Heart right ventricle (tissue), 16 donors: ENCODE measurements around the gene ITGA2. TPM values are rescaled to one million over a fixed set of nuclear protein-coding genes. Genes with fewer than 3 reads are reported as not detected.

Experiments used
- ATAC-seq, 8 donors: fragments of 200-7000 bp; cut with Tn5 transposase; one replicate each; pipeline ENCODE4 v1.9.1; 2020; ENCODE audit warnings: mild to moderate bottlenecking in 8 of 8, moderate library complexity in 8 of 8, moderate number of reproducible peaks in 1 of 8
- DNase-seq, 2 donors: peaks; one replicate each; pipeline ENCODE4 v3.0.0-alpha.2; 2020
- H3K27ac ChIP-seq, 10 donors: fragments of 200-600 bp; sonication (generic) in 2 of 10; one replicate each; pipeline versions ENCODE4 v1.5.0 to v1.8.0; 2020 to 2022; ENCODE audit warnings: mild to moderate bottlenecking in 3 of 10
- H3K27me3 ChIP-seq, 7 donors: fragments of 200-600 bp; one replicate each; pipeline ENCODE4 v1.8.0; 2021 to 2022; ENCODE audit warnings: mild to moderate bottlenecking in 2 of 7
- H3K36me3 ChIP-seq, 9 donors: fragments of 200-600 bp; sonication (generic) in 1 of 9; one replicate each; pipeline versions ENCODE4 v1.5.0 to v1.8.0; 2020 to 2022; ENCODE audit warnings: mild to moderate bottlenecking in 2 of 9
- H3K4me1 ChIP-seq, 9 donors: fragments of 200-600 bp; sonication (generic) in 1 of 9; one replicate each; pipeline versions ENCODE4 v1.5.0 to v1.8.0; 2020 to 2022; ENCODE audit warnings: mild to moderate bottlenecking in 4 of 9
- H3K4me3 ChIP-seq, 10 donors: fragments of 200-600 bp; sonication (generic) in 2 of 10; one replicate each; pipeline versions ENCODE4 v1.5.0 to v1.8.0; 2020 to 2022; ENCODE audit warnings: mild to moderate bottlenecking in 7 of 10, moderate library complexity in 2 of 10
- H3K9me3 ChIP-seq, 11 donors: fragments of 200-600 bp in 10 of 11; sonication (generic) in 2 of 11; one replicate each; pipeline versions ENCODE4 v1.5.0 to v1.8.0; 2013 to 2022; ENCODE audit warnings: mild to moderate bottlenecking in 2 of 11, control low read depth in 1 of 11, moderate library complexity in 1 of 11
- WGBS, 2 donors: extraction: QIAGEN DNeasy Blood & Tissue Kit; methylation state at CpG; one replicate each; pipeline ENCODE4 v1.1.7; 2013; ENCODE audit warnings: inconsistent platforms in 1 of 2; 5-methylcytosine and 5-hydroxymethylcytosine counted together
- intact Hi-C, 10 donors: fragments of 100-400 bp; cut with DNase I; formaldehyde crosslinking; loops; one replicate each; pipeline versions ENCODE4 v1.11.1 to v1.14.2; 2022
- polyA plus RNA-seq, 2 donors: library from polyadenylated mRNA; stranded (reverse); fragments of 200-250 nt; gene quantifications; one replicate each; pipeline ENCODE4 v1.2.3, GENCODE V29; 2013
- total RNA-seq, 10 donors: library from RNA; stranded (reverse); fragmentation: NEBNext Ultra II Directional in 3 of 10; extraction: Animal tissue kit (Norgen Biotek cat#: 25700) in 3 of 10; gene quantifications; one replicate each; pipeline versions ENCODE4 v1.2.1 to v1.2.4, GENCODE V29; 2021 to 2023
- TF ChIP-seq, protein P1 (sequence below), 9 donors: fragments of 200-600 bp; sonication (generic) in 2 of 9; IDR thresholded peaks; one replicate each; pipeline versions ENCODE4 v1.5.0 to v1.8.0; 2021 to 2022; ENCODE audit warnings: antibody characterized with exemption in 9 of 9, mild to moderate bottlenecking in 5 of 9, moderate library complexity in 1 of 9
- donor health status: Arrhythmogenic right ventricular cardiomyopathy.
- donor health status: ischemic (EF 13 %, LVEDD 7.1; RV severe dilation, severe dysfunction).
- donor health status: healthy with polysubstance abuse.
- donor health status: DM: no; HTN: yes; CAD: no.
- donor health status: DM: no; HTN: no; CAD: no.
- donor health status: ischemic (EF 25% LVEDD 6.9; RV normal size, moderate dysfunction).
- donor health status: ischemic (EF 25% LVEDD 5.7; RV mildly dilated, moderate dysfunction).
- donor health status: healthy.
- donor health status: DM: yes; HTN: yes; CAD: no.
- donor health status: Ischemic cardiomyopathy.
- donor health status: ischemic (EF 35%, LVEDD 5.7; RV mildly dilated, moderate dysfunction).
- donor health status: nonischemic (EF 11% LVEDD 7.7; RV severe dilation, severe dysfunction).
- donor health status: DM: yes; HTN: yes; CAD: no.
- donor health status: PGD.
- donor health status: ischemic (EF 29% LVEDD 5.4; RV normal size, mild dysfunction).
- donor health status: nonischemic (EF 23%, LVEDD 6.1; RV moderate dilation, normal function).

Gene ITGA2
- total and polyA plus RNA-seq, 12 donors, result 0.22 to 9.4 (median 0.92) TPM

DNA sequence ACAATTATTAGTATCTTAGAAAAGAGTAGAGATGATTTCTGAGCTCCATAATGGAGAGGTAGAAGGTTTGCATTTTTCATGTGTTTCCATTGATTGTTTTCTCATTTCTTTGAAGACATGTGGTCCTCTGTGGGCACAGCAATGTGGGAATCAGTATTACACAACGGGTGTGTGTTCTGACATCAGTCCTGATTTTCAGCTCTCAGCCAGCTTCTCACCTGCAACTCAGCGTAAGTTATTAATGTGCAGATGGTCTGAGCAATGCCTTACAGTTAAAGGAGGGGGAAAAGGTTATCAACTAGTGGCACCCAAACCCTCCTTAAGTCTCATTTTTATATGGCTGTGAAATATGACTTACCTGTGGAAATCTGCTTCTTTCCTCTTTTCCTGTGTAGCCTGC is 59.1 kb downstream of the ITGA2 start:
- no peaks in the 10 kb centered on the region for H3K27me3 ChIP-seq
- WGBS, 2 donors, result 91 to 97% methylated on average over 2 of the region's 2 CpGs
- H3K4me3 ChIP-seq, result no peak overlapping the region
- no peaks in the 10 kb centered on the region for H3K9me3 ChIP-seq
- TF ChIP-seq, protein P1, sequence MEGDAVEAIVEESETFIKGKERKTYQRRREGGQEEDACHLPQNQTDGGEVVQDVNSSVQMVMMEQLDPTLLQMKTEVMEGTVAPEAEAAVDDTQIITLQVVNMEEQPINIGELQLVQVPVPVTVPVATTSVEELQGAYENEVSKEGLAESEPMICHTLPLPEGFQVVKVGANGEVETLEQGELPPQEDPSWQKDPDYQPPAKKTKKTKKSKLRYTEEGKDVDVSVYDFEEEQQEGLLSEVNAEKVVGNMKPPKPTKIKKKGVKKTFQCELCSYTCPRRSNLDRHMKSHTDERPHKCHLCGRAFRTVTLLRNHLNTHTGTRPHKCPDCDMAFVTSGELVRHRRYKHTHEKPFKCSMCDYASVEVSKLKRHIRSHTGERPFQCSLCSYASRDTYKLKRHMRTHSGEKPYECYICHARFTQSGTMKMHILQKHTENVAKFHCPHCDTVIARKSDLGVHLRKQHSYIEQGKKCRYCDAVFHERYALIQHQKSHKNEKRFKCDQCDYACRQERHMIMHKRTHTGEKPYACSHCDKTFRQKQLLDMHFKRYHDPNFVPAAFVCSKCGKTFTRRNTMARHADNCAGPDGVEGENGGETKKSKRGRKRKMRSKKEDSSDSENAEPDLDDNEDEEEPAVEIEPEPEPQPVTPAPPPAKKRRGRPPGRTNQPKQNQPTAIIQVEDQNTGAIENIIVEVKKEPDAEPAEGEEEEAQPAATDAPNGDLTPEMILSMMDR (IDR thresholded peaks at IDR 0.05), result no peak
- ATAC-seq (no peak), DNase-seq (no peak)
- intact Hi-C loops, result no loop called here
- H3K27ac ChIP-seq, result no peak overlapping the region
- H3K36me3 ChIP-seq, result no peaks in the 10 kb centered on the region
- peaks cover 0 to 17% (median 0%) of the 10 kb centered on the region in 9 donors for H3K4me1 ChIP-seq

DNA sequence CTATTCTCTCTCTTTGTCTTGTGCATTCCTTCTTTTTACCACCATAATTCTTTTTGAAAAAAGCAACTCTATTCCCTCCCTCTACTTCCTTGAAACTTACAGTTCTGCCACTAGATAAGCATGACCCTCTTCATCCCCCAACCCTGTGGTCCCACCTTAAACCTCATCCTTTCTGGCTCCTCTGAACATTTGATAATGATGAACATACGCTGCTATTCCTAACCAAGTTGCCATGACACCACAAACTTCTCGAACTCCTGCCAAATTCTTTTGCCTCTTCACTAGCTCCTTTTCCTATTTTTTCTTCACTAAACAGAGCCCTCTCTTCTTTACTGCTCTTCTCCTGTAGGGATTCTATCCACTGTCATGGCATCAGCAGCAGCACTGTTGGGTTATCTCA is 63.3 kb downstream of the ITGA2 start:
- WGBS, 2 donors, result 77 to 84% methylated on average over 2 of the region's 2 CpGs
- no peaks in the 10 kb centered on the region for H3K27me3 ChIP-seq
- TF ChIP-seq, protein P1 (IDR thresholded peaks at IDR 0.05), result no peak
- intact Hi-C loops, result no loop called here
- H3K4me1 ChIP-seq, result peaks cover 0 to 8% (median 0%) of the 10 kb centered on the region in 9 donors
- DNase-seq (no peak), ATAC-seq (no peak)
- no peak overlapping the region for H3K4me3 ChIP-seq
- no peak overlapping the region for H3K27ac ChIP-seq
- no peaks in the 10 kb centered on the region for H3K36me3 ChIP-seq
- H3K9me3 ChIP-seq, result no peaks in the 10 kb centered on the region

DNA sequence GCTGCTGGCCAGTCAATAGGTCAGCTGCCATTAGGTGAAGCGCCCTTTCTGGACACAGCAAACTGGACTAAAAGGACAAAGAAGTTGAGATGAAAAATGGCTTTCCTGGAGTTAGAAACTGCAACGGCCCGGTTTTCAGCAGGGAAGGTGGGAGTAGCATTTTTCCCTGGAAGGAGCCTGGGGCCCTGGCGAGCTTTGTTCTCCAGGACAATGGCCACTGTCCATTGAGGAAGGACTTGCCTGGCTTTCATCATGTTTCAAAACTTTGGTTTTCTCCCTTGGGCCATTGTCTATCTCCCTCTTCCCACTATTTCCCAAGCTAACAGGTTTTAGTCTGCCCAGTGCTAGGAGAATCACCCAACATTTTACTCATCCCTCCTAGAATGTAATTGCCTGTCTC is 64.2 kb downstream of the ITGA2 start:
- WGBS, 2 donors, result 83 to 86% methylated on average over 4 of the region's 4 CpGs

DNA sequence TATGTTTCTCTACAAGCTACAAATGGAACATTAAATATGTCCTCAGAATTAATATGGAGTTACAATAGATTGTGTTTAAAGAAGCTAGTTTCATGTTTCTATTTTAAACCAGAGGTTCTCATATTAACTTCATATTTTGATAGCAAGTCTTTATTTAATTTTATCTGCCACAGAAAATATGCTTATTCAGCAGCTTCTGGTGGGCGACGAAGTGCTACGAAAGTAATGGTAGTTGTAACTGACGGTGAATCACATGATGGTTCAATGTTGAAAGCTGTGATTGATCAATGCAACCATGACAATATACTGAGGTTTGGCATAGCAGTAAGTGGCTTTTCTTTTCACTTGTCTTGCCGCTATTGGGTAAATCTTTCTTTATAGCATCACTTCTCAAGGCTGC is 66.2 kb downstream of the ITGA2 start:
- WGBS, 2 donors, result 84 to 85% methylated on average over 5 of the region's 5 CpGs
- Histone ChIP-seq H3K4me1 (peaks cover 0 to 8% (median 0%) of the 10 kb centered on the region in 9 donors), H3K27ac (no peak overlapping the region), H3K9me3 (no peaks in the 10 kb centered on the region), H3K36me3 (peaks cover 0 to 13% (median 0%) of the 10 kb centered on the region in 9 donors), H3K27me3 (no peaks in the 10 kb centered on the region), H3K4me3 (no peak overlapping the region)
- DNase-seq, result no peak
- ATAC-seq, result no peak
- TF ChIP-seq, protein P1 (IDR thresholded peaks at IDR 0.05), result no peak
- intact Hi-C loops, result no loop called here

More for the DNA sequence above, 64.2 kb downstream of the ITGA2 start:
- ATAC-seq (no peak), DNase-seq (no peak)
- no peak overlapping the region for H3K27ac ChIP-seq
- intact Hi-C loops, result no loop called here
- no peaks in the 10 kb centered on the region for H3K9me3 ChIP-seq
- H3K4me3 ChIP-seq, result no peak overlapping the region
- TF ChIP-seq, protein P1 (IDR thresholded peaks at IDR 0.05), result no peak
- H3K36me3 ChIP-seq, result peaks cover 0 to 8% (median 0%) of the 10 kb centered on the region in 9 donors
- no peaks in the 10 kb centered on the region for H3K27me3 ChIP-seq
- H3K4me1 ChIP-seq, result peaks cover 0 to 8% (median 0%) of the 10 kb centered on the region in 9 donors
